ENCODE results near the gene ADAM12.

DNA sequence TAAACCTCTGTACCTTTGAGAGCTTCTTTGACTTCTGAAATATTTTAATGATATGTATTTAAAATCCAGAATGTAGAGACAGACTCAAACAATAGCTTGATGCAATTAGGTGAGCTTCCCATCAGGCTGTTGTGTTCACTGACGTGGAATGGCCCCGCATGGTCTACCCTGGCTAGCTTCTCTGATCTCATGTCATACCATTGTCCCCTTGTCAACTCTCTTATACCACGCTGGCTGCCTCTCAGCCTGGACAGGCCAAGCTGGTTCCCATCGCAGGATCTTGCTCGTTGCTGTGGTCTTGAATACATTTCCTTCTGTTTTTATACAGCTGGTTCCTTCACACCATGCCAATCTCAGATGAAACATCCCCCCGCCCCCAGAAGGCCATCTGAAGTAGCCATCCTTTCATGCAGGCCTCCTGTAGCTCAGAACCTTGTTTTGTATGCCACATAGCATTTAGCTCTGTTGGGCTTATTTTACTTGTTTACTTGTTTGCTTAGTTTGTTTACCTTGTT is 407.7 kb downstream of the ADAM12 start:
- TF ChIP-seq, protein P1, sequence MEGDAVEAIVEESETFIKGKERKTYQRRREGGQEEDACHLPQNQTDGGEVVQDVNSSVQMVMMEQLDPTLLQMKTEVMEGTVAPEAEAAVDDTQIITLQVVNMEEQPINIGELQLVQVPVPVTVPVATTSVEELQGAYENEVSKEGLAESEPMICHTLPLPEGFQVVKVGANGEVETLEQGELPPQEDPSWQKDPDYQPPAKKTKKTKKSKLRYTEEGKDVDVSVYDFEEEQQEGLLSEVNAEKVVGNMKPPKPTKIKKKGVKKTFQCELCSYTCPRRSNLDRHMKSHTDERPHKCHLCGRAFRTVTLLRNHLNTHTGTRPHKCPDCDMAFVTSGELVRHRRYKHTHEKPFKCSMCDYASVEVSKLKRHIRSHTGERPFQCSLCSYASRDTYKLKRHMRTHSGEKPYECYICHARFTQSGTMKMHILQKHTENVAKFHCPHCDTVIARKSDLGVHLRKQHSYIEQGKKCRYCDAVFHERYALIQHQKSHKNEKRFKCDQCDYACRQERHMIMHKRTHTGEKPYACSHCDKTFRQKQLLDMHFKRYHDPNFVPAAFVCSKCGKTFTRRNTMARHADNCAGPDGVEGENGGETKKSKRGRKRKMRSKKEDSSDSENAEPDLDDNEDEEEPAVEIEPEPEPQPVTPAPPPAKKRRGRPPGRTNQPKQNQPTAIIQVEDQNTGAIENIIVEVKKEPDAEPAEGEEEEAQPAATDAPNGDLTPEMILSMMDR (IDR thresholded peaks at IDR 0.05; ENCODE audit: poor library complexity, severe bottlenecking): no peak
- TF ChIP-seq, protein P2, sequence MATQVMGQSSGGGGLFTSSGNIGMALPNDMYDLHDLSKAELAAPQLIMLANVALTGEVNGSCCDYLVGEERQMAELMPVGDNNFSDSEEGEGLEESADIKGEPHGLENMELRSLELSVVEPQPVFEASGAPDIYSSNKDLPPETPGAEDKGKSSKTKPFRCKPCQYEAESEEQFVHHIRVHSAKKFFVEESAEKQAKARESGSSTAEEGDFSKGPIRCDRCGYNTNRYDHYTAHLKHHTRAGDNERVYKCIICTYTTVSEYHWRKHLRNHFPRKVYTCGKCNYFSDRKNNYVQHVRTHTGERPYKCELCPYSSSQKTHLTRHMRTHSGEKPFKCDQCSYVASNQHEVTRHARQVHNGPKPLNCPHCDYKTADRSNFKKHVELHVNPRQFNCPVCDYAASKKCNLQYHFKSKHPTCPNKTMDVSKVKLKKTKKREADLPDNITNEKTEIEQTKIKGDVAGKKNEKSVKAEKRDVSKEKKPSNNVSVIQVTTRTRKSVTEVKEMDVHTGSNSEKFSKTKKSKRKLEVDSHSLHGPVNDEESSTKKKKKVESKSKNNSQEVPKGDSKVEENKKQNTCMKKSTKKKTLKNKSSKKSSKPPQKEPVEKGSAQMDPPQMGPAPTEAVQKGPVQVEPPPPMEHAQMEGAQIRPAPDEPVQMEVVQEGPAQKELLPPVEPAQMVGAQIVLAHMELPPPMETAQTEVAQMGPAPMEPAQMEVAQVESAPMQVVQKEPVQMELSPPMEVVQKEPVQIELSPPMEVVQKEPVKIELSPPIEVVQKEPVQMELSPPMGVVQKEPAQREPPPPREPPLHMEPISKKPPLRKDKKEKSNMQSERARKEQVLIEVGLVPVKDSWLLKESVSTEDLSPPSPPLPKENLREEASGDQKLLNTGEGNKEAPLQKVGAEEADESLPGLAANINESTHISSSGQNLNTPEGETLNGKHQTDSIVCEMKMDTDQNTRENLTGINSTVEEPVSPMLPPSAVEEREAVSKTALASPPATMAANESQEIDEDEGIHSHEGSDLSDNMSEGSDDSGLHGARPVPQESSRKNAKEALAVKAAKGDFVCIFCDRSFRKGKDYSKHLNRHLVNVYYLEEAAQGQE (IDR thresholded peaks at IDR 0.05; ENCODE audit: borderline replicate concordance): no peak
- TF ChIP-seq RAD21 (conservative IDR thresholded peaks at IDR 0.05) (no peak), POLR2AphosphoS5 (IDR thresholded peaks at IDR 0.05) (no peak), EP300 (conservative IDR thresholded peaks at IDR 0.05; ENCODE audit: poor library complexity, severe bottlenecking) (no peak), TAF1 (IDR thresholded peaks at IDR 0.05; ENCODE audit: low read depth) (no peak), EZH2 (IDR thresholded peaks at IDR 0.05; ENCODE audit: borderline replicate concordance, insufficient read depth, low read length, poor library complexity, severe bottlenecking) (no peak), MXI1 (conservative IDR thresholded peaks at IDR 0.05; ENCODE audit: poor library complexity, severe bottlenecking) (no peak)
